GM12878 (cell line): ENCODE results near the gene CLCNKA. TPM values are rescaled to one million over a fixed set of nuclear protein-coding genes. Genes with fewer than 3 reads are reported as not detected.

Experiments used
- ATAC-seq: fragments of 200-7000 bp; cut with Tn5 transposase; 3 replicates; pipeline ENCODE4 v1.9.1; 2020; ENCODE audit warnings: mild to moderate bottlenecking, moderate library complexity
- BruUV-seq: library from RNA; stranded (reverse); fragments of 400-500 nt; replicated peaks from 2 replicates; lab custom pipeline; 2021; lab: Mats Ljungman, UMichigan
- CTCF ChIA-PET: fragments of 300-600 bp; sonication (Branson Sonifier 250); formaldehyde crosslinking; extraction: SDS; loops from one replicate; lab custom pipeline; 2021; ENCODE audit warnings: inconsistent platforms; lab: Yijun Ruan, JAX
- POLR2A ChIA-PET: fragments of 350-600 bp; formaldehyde crosslinking; extraction: SDS; loops from one replicate; lab custom pipeline; 2021; ENCODE audit warnings: inconsistent platforms; lab: Charles Lee
- RAD21 ChIA-PET: fragments of 300-600 bp; sonication (Branson Sonifier 250); formaldehyde crosslinking; loops from one replicate; lab custom pipeline; 2023; ENCODE audit warnings: antibody characterized with exemption; ENCODE audit not compliant: unreplicated experiment; lab: Charles Lee
- SMC1A ChIA-PET: fragments of 300-600 bp; sonication (Branson Sonifier 250); formaldehyde crosslinking; loops from one replicate; lab custom pipeline; 2023; ENCODE audit not compliant: unreplicated experiment, uncharacterized antibody; lab: Charles Lee
- DNase-seq: peaks from one replicate; pipeline ENCODE4 v3.0.0-alpha.2; 2011; ENCODE audit warnings: low read depth, low spot score
- FAIRE-seq: peaks from 3 replicates; lab custom pipeline; 2011; peaks lifted over from hg19 to GRCh38; lab: Jason Lieb, UNC
- H2AFZ ChIP-seq: 2 replicates; pipeline ENCODE4 v1.6.0; 2011; ENCODE audit warnings: low read depth, low read length, control low read depth; ENCODE audit not compliant: control insufficient read depth
- H3K27ac ChIP-seq: 2 replicates; pipeline ENCODE4 v1.5.1; 2011; ENCODE audit warnings: control low read depth; ENCODE audit not compliant: control insufficient read depth, insufficient read depth
- H3K27me3 ChIP-seq, 2 experiments: replicated peaks in 1 of 2; 2 replicates each; pipeline versions ENCODE4 v1.6.0 to v1.6.1; 2011; ENCODE audit warnings: low read length in 1 of 2; ENCODE audit not compliant: control insufficient read depth in 2 of 2, insufficient read depth in 2 of 2
- H3K36me3 ChIP-seq, 2 experiments: 2 replicates each; pipeline ENCODE4 v1.5.1; 2011; ENCODE audit warnings: low read length in 1 of 2; ENCODE audit not compliant: control insufficient read depth in 2 of 2, insufficient read depth in 2 of 2
- H3K4me1 ChIP-seq: 2 replicates; pipeline ENCODE4 v1.6.1; 2011; ENCODE audit warnings: mild to moderate bottlenecking, low read length, moderate library complexity, mixed read lengths; ENCODE audit not compliant: control insufficient read depth, insufficient read depth
- H3K4me2 ChIP-seq: 2 replicates; pipeline ENCODE4 v1.6.0; 2011; ENCODE audit warnings: control low read depth; ENCODE audit not compliant: control insufficient read depth, insufficient read depth
- H3K4me3 ChIP-seq: fragments of 200-600 bp; sonication (generic); 2 replicates; pipeline ENCODE4 v1.5.1; 2016
- H3K79me2 ChIP-seq: 2 replicates; pipeline ENCODE4 v1.6.0; 2011; ENCODE audit warnings: low read length; ENCODE audit not compliant: control insufficient read depth, insufficient read depth
- H3K9ac ChIP-seq: 2 replicates; pipeline ENCODE4 v1.8.0; 2011; ENCODE audit warnings: low read length, control low read depth, mixed read lengths; ENCODE audit not compliant: control insufficient read depth, insufficient read depth
- H3K9me3 ChIP-seq: replicated peaks from 3 replicates; pipeline ENCODE4 v1.5.1; 2011; ENCODE audit warnings: mild to moderate bottlenecking, low read length; ENCODE audit not compliant: control insufficient read depth, insufficient read depth
- H4K20me1 ChIP-seq: 2 replicates; pipeline ENCODE4 v1.6.0; 2011; ENCODE audit not compliant: control insufficient read depth, insufficient read depth
- CBX5 ChIP-seq: sonication (generic); IDR thresholded peaks from 2 replicates; pipeline ENCODE4 v1.6.1; 2016; ENCODE audit warnings: low read depth, moderate library complexity, mild to moderate bottlenecking, inconsistent platforms
- EP300 ChIP-seq, 2 experiments: fragments of 150-350 bp in 1 of 2; IDR thresholded peaks; 2 replicates each; pipeline ENCODE4 v1.6.1; 2011 to 2012; ENCODE audit warnings: low read depth in 2 of 2, low read length in 2 of 2, borderline replicate concordance in 1 of 2, improper control_type of control experiment in 1 of 2, inconsistent platforms in 1 of 2; ENCODE audit not compliant: control insufficient read depth in 1 of 2
- FOS ChIP-seq: IDR thresholded peaks from 3 replicates; pipeline ENCODE4 v1.6.1; 2011; ENCODE audit warnings: borderline replicate concordance; ENCODE audit not compliant: insufficient read length; ENCODE audit errors: extremely low read depth
- FOXM1 ChIP-seq: IDR thresholded peaks from 2 replicates; pipeline ENCODE4 v1.6.1; 2012; ENCODE audit warnings: low read depth, mild to moderate bottlenecking, inconsistent platforms, low read length, moderate library complexity
- HDAC2 ChIP-seq: fragments of 200-600 bp; sonication (generic); IDR thresholded peaks from 2 replicates; pipeline ENCODE4 v1.6.1; 2017
- POLR2AphosphoS5 ChIP-seq: IDR thresholded peaks from 2 replicates; pipeline ENCODE4 v1.6.1; 2011; ENCODE audit warnings: mild to moderate bottlenecking, low read length, inconsistent platforms
- RELA ChIP-seq: fragments of 450-650 bp; IDR thresholded peaks from 2 replicates; pipeline ENCODE4 v1.8.0; 2014; ENCODE audit warnings: borderline replicate concordance; ENCODE audit not compliant: partially characterized antibody
- RUNX3 ChIP-seq: IDR thresholded peaks from 2 replicates; pipeline ENCODE4 v1.6.1; 2012; ENCODE audit warnings: low read length, inconsistent platforms
- SIX5 ChIP-seq: IDR thresholded peaks from 2 replicates; pipeline ENCODE4 v1.6.1; 2011; ENCODE audit warnings: mild to moderate bottlenecking, low read depth, low read length, moderate library complexity; ENCODE audit not compliant: severe bottlenecking
- SP1 ChIP-seq: IDR thresholded peaks from one replicate; pipeline ENCODE4 v1.6.1; 2011; ENCODE audit warnings: low read depth, low read length
- SUPT20H ChIP-seq: IDR thresholded peaks from 2 replicates; pipeline ENCODE4 v1.6.1; 2011; ENCODE audit warnings: low read depth, mild to moderate bottlenecking, low read length, moderate library complexity, borderline replicate concordance; ENCODE audit not compliant: control insufficient read depth
- TCF3 ChIP-seq: IDR thresholded peaks from 2 replicates; pipeline ENCODE4 v1.6.1; 2012; ENCODE audit warnings: low read depth, mild to moderate bottlenecking, low read length, borderline replicate concordance; ENCODE audit not compliant: insufficient read depth
- whole genome bisulfite sequencing: methylation state at CpG from one replicate; pipeline ENCODE4 v1.1.6; 2016; ENCODE audit warnings: low lambda C conversion rate; ENCODE audit not compliant: insufficient replicate concordance, insufficient coverage; ENCODE audit errors: missing lambda C conversion rate; 5-methylcytosine and 5-hydroxymethylcytosine counted together
- in situ Hi-C: fragments of 300-500 bp; cut with MboI; formaldehyde crosslinking; loops from 9 replicates; pipeline ENCODE4 v1.14.3; 2018; ENCODE audit warnings: mixed read lengths
- intact Hi-C: fragments of 100-400 bp; cut with micrococcal nuclease; formaldehyde crosslinking; loops from one replicate; pipeline ENCODE4 v1.14.2; 2022; ENCODE audit not compliant: unreplicated experiment
- polyA plus RNA-seq, 11 experiments: library from polyadenylated mRNA; depleted of rRNA in 4 of 11; unstranded in 6 of 11; stranded (reverse) in 5 of 11; fragments of >200 nt; fragmentation: Nextera tagmentation in 4 of 11; fragmentation: Illumina TruSeq in 1 of 11; extraction: Ambion mirVana in 4 of 11; extraction: Trizol in 1 of 11; gene quantifications; 1 replicate in 1 of 11; 2 replicates in 10 of 11; pipeline versions ENCODE4 v1.2.1 to v1.2.3, GENCODE V29; 2011 to 2016; ENCODE audit warnings: inconsistent platforms in 2 of 11, missing spikeins in 2 of 11, low read depth in 1 of 11
- total RNA-seq, 4 experiments: library from RNA; depleted of rRNA in 3 of 4; stranded (reverse); fragments of >200 nt in 3 of 4; fragmentation: Illumina TruSeq in 1 of 4; extraction: Trizol in 1 of 4; gene quantifications; 2 replicates each; pipeline versions ENCODE4 v1.2.1 to v1.2.3, GENCODE V29; 2013 to 2021
- TF ChIP-seq, protein P1 (sequence below): fragments of 450-650 bp; IDR thresholded peaks from 2 replicates; pipeline ENCODE4 v1.6.1; 2016; ENCODE audit warnings: mild to moderate bottlenecking
- TF ChIP-seq, protein P2 (sequence below): fragments of 450-650 bp; formaldehyde crosslinking; IDR thresholded peaks from 2 replicates; pipeline ENCODE4 v1.4.0; 2020; ENCODE audit warnings: mild to moderate bottlenecking, moderate library complexity

The CLCNKA gene
- total and polyA plus RNA-seq, 10 of the 15 experiments (the other 5 are each of a cell fraction or from before 2014, with no cell fraction given), result 0.02 to 0.15 (median 0.08) TPM; not detected in 6

DNA sequence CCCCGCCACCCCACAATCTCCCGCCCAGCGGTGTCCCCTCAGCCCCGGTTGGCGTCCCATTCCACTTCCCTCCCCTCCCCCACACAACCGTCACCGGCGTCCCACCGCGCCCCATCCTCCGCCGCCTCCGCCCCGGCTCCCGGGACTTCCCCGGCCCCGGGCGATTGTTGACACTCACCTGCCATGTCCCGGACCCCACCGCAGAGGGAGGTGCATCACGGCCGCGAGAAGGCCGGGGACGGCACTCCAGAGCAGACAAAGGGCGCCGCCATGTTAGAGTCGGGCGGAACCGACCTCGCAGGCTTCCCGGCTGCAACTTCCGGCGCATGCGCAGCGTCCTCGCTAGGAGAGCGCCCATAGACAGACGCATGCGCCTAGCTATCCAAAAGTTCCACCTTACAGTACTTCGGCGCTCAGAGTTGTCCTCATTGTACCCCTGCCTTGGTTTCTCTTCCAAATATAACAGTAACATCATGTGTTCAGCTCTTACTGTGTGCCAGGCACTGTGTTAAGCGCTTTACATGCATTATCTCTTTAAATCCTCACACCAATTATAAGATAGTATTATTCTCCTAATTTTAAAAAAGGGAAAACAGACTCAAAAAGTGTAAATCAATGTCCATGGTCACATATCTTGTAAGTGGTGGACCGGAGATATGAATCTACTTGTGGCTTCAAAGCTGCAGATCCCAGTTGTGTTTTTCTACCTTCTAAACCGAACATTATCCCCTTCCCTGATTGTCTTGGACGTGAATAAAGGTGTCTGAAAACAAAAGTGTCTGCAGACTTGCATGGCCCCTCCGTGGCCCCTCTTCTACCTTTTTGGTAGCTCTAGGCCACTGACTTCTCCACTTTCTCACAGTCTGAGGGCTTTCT is 45.8 kb upstream of the CLCNKA start, which contains the start of gene ZBTB17:
ZBTB17 (minus strand) TSS at position 297 of the 876 bp plus-strand sequence. CDS start 27,606 bp downstream, outside the sequence.
- CTCF ChIA-PET, result interaction anchor here (0.6 to 5.1 kb wide), 9 partner anchors 13 to 184 kb away, joined by 3 to 68 read pairs (median 6); partner anchors contain the start of gene SRARP
- POLR2A ChIA-PET, result interaction anchor here (0.5 to 3.5 kb wide), 11 partner anchors 10 to 161 kb away, joined by 3 to 45 read pairs (median 5); partner anchors contain the start of gene SPEN
- H3K36me3 ChIP-seq, result peaks cover 5 to 12% of the 10 kb centered on the region in 2 experiments; a peak in 3 of 4 replicates
- peak within 1 kb of the TSS; percentile 75 for H3K4me2 ChIP-seq
- peaks cover 4% of the 10 kb centered on the region for H3K4me1 ChIP-seq
- RAD21 ChIA-PET, result interaction anchor here (0.7 to 5.3 kb wide), 14 partner anchors 10 to 161 kb away, joined by 3 to 116 read pairs (median 10); partner anchors contain the start of gene SPEN
- intact Hi-C loops (loop anchor here (1.0 to 10.0 kb wide), 3 partner anchors 10 to 451 kb away; partner anchors contain the start of genes CASP9 and DNAJC16), in situ Hi-C loops (no loop called here)
- no TSS peak for BruUV-seq
- peak within 1 kb of the TSS; percentile 70 for H3K9ac ChIP-seq
- H2AFZ ChIP-seq, result peak within 1 kb of the TSS; percentile 84
- ATAC-seq (peak; percentile 82), DNase-seq (peak; percentile 79), FAIRE-seq (peak; percentile 91)
- H3K27ac ChIP-seq, result peak within 1 kb of the TSS; percentile 80
- H3K9me3 ChIP-seq, result peaks cover 5% of the 10 kb centered on the region; the same call in 2 of the 3 replicates
- H3K79me2 ChIP-seq, result peaks cover 20% of the 10 kb centered on the region
- peak within 1 kb of the TSS; percentile 95 for H3K4me3 ChIP-seq
- no peaks in the 10 kb centered on the region for H3K27me3 ChIP-seq
- WGBS, result 8% methylated on average over 38 of the region's 47 CpGs
- SMC1A ChIA-PET, result interaction anchor here (0.5 to 5.0 kb wide), 21 partner anchors 10 to 273 kb away, joined by 3 to 53 read pairs (median 6); partner anchors contain the start of gene SRARP
- H4K20me1 ChIP-seq, result no peaks in the 10 kb centered on the region
- no peak for TF ChIP-seq EP300 (IDR thresholded peaks at IDR 0.05; ENCODE audit: borderline replicate concordance in 1 of 2, control insufficient read depth in 1 of 2, low read depth in 2 of 2, low read length in 2 of 2)
- TF ChIP-seq CBX5, result no peak
- peak; percentile 35 for TF ChIP-seq RELA
- peak; percentile 82 for TF ChIP-seq SIX5
- no peak for TF ChIP-seq SUPT20H
- TF ChIP-seq SP1, result peak; percentile 43
- TF ChIP-seq HDAC2, result 0 out of 2 replicates have a peak, but pooled peaks have one; percentile 61
- no peak; the same call in 1 of the 2 replicates for TF ChIP-seq POLR2AphosphoS5
- TF ChIP-seq, protein P1, sequence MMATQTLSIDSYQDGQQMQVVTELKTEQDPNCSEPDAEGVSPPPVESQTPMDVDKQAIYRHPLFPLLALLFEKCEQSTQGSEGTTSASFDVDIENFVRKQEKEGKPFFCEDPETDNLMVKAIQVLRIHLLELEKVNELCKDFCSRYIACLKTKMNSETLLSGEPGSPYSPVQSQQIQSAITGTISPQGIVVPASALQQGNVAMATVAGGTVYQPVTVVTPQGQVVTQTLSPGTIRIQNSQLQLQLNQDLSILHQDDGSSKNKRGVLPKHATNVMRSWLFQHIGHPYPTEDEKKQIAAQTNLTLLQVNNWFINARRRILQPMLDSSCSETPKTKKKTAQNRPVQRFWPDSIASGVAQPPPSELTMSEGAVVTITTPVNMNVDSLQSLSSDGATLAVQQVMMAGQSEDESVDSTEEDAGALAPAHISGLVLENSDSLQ, result no peak
- no peak for TF ChIP-seq FOXM1
- TF ChIP-seq RUNX3, result no peak; the same call in 1 of the 2 replicates
- TF ChIP-seq TCF3, result no peak
- no peak for TF ChIP-seq FOS
- TF ChIP-seq, protein P2, sequence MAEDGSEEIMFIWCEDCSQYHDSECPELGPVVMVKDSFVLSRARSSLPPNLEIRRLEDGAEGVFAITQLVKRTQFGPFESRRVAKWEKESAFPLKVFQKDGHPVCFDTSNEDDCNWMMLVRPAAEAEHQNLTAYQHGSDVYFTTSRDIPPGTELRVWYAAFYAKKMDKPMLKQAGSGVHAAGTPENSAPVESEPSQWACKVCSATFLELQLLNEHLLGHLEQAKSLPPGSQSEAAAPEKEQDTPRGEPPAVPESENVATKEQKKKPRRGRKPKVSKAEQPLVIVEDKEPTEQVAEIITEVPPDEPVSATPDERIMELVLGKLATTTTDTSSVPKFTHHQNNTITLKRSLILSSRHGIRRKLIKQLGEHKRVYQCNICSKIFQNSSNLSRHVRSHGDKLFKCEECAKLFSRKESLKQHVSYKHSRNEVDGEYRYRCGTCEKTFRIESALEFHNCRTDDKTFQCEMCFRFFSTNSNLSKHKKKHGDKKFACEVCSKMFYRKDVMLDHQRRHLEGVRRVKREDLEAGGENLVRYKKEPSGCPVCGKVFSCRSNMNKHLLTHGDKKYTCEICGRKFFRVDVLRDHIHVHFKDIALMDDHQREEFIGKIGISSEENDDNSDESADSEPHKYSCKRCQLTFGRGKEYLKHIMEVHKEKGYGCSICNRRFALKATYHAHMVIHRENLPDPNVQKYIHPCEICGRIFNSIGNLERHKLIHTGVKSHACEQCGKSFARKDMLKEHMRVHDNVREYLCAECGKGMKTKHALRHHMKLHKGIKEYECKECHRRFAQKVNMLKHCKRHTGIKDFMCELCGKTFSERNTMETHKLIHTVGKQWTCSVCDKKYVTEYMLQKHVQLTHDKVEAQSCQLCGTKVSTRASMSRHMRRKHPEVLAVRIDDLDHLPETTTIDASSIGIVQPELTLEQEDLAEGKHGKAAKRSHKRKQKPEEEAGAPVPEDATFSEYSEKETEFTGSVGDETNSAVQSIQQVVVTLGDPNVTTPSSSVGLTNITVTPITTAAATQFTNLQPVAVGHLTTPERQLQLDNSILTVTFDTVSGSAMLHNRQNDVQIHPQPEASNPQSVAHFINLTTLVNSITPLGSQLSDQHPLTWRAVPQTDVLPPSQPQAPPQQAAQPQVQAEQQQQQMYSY, result no peak
